ENCODE results near the gene OGFR. TPM values are rescaled to one million over a fixed set of nuclear protein-coding genes. Genes with fewer than 3 reads are reported as not detected.

OGFR gene
- total RNA-seq, 6 experiments from 2014 or later, result 37.8 to 42.2 (median 39.0) TPM

GRCh38 chr20:62760471-62760855, 44.2 kb upstream of the OGFR start:
- Mint-ChIP-seq H3K4me1 (ENCODE audit: low read depth) (no peaks in the 10 kb centered on the region), H3K27me3 (ENCODE audit: insufficient read depth) (peaks cover 3% of the 10 kb centered on the region), H3K9me3 (no peaks in the 10 kb centered on the region), H3K36me3 (ENCODE audit: low read depth) (0 out of 2 replicates have a peak, but pooled peaks cover 3% of the 10 kb centered on the region), H3K4me3 (no peak overlapping the region), H3K27ac (no peak overlapping the region)
- DNase-seq, result no peak
- no peak for TF ChIP-seq CTCF (IDR thresholded peaks at IDR 0.05)

DNA sequence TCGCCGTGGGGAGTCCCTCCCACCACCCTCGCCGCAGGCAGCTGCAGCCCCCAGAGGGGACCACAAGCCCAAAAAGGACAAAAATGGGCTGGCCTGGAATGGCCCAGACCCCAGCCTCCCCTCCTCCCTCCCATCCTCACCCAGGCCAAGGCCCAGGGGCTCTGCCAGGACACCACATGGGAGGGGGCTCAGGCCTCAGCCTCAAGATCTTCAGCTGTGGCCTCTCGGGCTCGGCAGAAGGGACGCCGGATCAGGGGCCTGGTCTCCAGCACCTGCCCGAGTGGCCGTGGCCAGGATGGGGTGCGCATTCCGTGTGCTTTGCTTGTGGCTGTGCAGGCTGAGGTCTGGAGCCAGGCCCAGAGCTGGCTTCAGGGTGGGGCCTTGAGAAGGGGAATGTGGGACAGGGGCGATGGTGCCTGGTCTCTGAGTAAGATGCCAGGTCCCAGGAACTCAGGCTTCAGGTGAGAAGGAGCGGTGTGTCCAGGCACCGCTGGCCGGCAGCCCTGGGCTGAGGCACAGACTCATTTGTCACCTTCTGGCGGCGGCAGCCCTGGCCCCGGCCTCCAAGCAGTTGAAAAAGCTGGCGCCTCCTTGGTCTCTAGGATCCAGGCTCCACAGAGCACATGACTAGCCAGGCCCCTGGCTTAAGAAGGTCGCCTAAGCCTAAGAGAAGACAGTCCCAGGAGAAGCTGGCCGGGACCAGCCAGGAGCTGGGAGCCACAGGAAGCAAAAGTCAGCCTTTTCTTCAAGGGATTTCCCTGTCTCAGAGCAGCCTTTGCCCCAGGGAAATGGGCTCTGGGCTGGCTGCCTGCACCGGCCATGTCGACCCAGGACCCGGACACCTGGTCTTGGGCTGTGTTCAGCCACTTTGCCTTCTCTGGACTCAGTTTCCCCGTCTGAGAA, 43.5 kb upstream of the OGFR start:
- Mint-ChIP-seq H3K9me3 (no peaks in the 10 kb centered on the region), H3K4me1 (ENCODE audit: low read depth) (no peaks in the 10 kb centered on the region), H3K27ac (no peak overlapping the region), H3K27me3 (ENCODE audit: insufficient read depth) (peaks cover 6% of the 10 kb centered on the region), H3K4me3 (no peak overlapping the region), H3K36me3 (ENCODE audit: low read depth) (no peaks in the 10 kb centered on the region)
- DNase-seq, result no peak
- no peak for TF ChIP-seq CTCF (IDR thresholded peaks at IDR 0.05)

GRCh38 chr20:62761759-62762131, 42.9 kb upstream of the OGFR start:
- no peaks in the 10 kb centered on the region for H3K36me3 Mint-ChIP-seq (ENCODE audit: low read depth)
- no peak for TF ChIP-seq CTCF (IDR thresholded peaks at IDR 0.05)
- H3K4me1 Mint-ChIP-seq (ENCODE audit: low read depth), result peaks cover 5% of the 10 kb centered on the region; the same call in 1 of the 2 replicates
- no peak overlapping the region for H3K4me3 Mint-ChIP-seq
- H3K27ac Mint-ChIP-seq, result no peak overlapping the region
- no peak for DNase-seq
- no peaks in the 10 kb centered on the region for H3K9me3 Mint-ChIP-seq
- peaks cover 9% of the 10 kb centered on the region for H3K27me3 Mint-ChIP-seq (ENCODE audit: insufficient read depth)

- no peak for TF ChIP-seq CTCF (IDR thresholded peaks at IDR 0.05)
- Mint-ChIP-seq H3K27ac (no peak overlapping the region), H3K4me3 (no peak overlapping the region), H3K27me3 (ENCODE audit: insufficient read depth) (peaks cover 13% of the 10 kb centered on the region), H3K36me3 (ENCODE audit: low read depth) (no peaks in the 10 kb centered on the region), H3K4me1 (ENCODE audit: low read depth) (peaks cover 6% of the 10 kb centered on the region; the same call in 1 of the 2 replicates), H3K9me3 (no peaks in the 10 kb centered on the region)
- DNase-seq, result no peak
Measured at GRCh38 chr20:62762376-62762775, 42.3 kb upstream of the OGFR start.

- no peak overlapping the region for H3K4me3 Mint-ChIP-seq
- no peaks in the 10 kb centered on the region for H3K36me3 Mint-ChIP-seq (ENCODE audit: low read depth)
- no peaks in the 10 kb centered on the region for H3K9me3 Mint-ChIP-seq
- H3K4me1 Mint-ChIP-seq (ENCODE audit: low read depth), result peaks cover 6% of the 10 kb centered on the region; the same call in 1 of the 2 replicates
- no peak overlapping the region for H3K27ac Mint-ChIP-seq
- TF ChIP-seq CTCF (IDR thresholded peaks at IDR 0.05), result no peak
- DNase-seq, result no peak
- H3K27me3 Mint-ChIP-seq (ENCODE audit: insufficient read depth), result peaks cover 14% of the 10 kb centered on the region
Measured at GRCh38 chr20:62762801-62763368, 41.8 kb upstream of the OGFR start.
